GM12878 (cell line): ENCODE measurements around the gene IRF2BPL. TPM values are rescaled to one million over a fixed set of nuclear protein-coding genes. Genes with fewer than 3 reads are reported as not detected.
A peak's percentile ranks its signal among the peaks of the same experiment; 100 is the strongest.

Experiments used
- BACH1 ChIP-seq: fragments of 450-650 bp; IDR thresholded peaks from 2 replicates; pipeline ENCODE4 v1.6.1; 2017; ENCODE audit warnings: mild to moderate bottlenecking, borderline replicate concordance
- BCL11A ChIP-seq: IDR thresholded peaks from 2 replicates; pipeline ENCODE4 v1.6.1; 2011; ENCODE audit warnings: low read depth, low read length
- CBX3 ChIP-seq: fragments of 200-600 bp; sonication (generic); IDR thresholded peaks from 2 replicates; pipeline ENCODE4 v1.6.1; 2016; ENCODE audit warnings: low read depth, borderline replicate concordance
- EZH2 ChIP-seq: IDR thresholded peaks from 2 replicates; pipeline ENCODE4 v1.6.1; 2012; ENCODE audit warnings: low read depth, mild to moderate bottlenecking, control low read depth, inconsistent platforms, low read length, borderline replicate concordance; ENCODE audit not compliant: control insufficient read depth
- IKZF2 ChIP-seq, 2 experiments: fragments of 450-650 bp; IDR thresholded peaks; 2 replicates each; pipeline ENCODE4 v1.6.1; 2017; ENCODE audit warnings: mild to moderate bottlenecking in 2 of 2, moderate library complexity in 2 of 2
- JUND ChIP-seq: IDR thresholded peaks from 2 replicates; pipeline ENCODE4 v1.6.1; 2012; ENCODE audit warnings: low read depth, mild to moderate bottlenecking, low read length, improper control_type of control experiment, moderate library complexity
- MYB ChIP-seq: fragments of 150-350 bp; IDR thresholded peaks from 2 replicates; pipeline ENCODE4 v1.6.1; 2014; ENCODE audit warnings: mild to moderate bottlenecking, low read depth, low read length, borderline replicate concordance
- PAX8 ChIP-seq: fragments of 450-650 bp; IDR thresholded peaks from 2 replicates; pipeline ENCODE4 v1.6.1; 2017; ENCODE audit warnings: mild to moderate bottlenecking, moderate library complexity
- PML ChIP-seq: IDR thresholded peaks from 2 replicates; pipeline ENCODE4 v1.6.1; 2012; ENCODE audit warnings: low read length, inconsistent platforms
- RB1 ChIP-seq: fragments of 450-650 bp; formaldehyde crosslinking; IDR thresholded peaks from 2 replicates; pipeline ENCODE4 v1.6.1; 2017; ENCODE audit warnings: mild to moderate bottlenecking, borderline replicate concordance
- SIX5 ChIP-seq: IDR thresholded peaks from 2 replicates; pipeline ENCODE4 v1.6.1; 2011; ENCODE audit warnings: mild to moderate bottlenecking, low read depth, low read length, moderate library complexity; ENCODE audit not compliant: severe bottlenecking
- SREBF1 ChIP-seq: IDR thresholded peaks from 2 replicates; pipeline ENCODE4 v1.6.1; 2012; ENCODE audit warnings: mild to moderate bottlenecking, low read length
- TBL1XR1 ChIP-seq: IDR thresholded peaks from 2 replicates; pipeline ENCODE4 v1.6.1; 2012; ENCODE audit warnings: low read depth, low read length, improper control_type of control experiment
- WRNIP1 ChIP-seq: IDR thresholded peaks from 2 replicates; pipeline ENCODE4 v1.6.1; 2011; ENCODE audit warnings: low read depth, low read length, improper control_type of control experiment, borderline replicate concordance
- polyA plus RNA-seq, 11 experiments: library from polyadenylated mRNA; depleted of rRNA in 4 of 11; unstranded in 6 of 11; stranded (reverse) in 5 of 11; fragments of >200 nt; fragmentation: Nextera tagmentation in 4 of 11; fragmentation: Illumina TruSeq in 1 of 11; extraction: Ambion mirVana in 4 of 11; extraction: Trizol in 1 of 11; gene quantifications; 1 replicate in 1 of 11; 2 replicates in 10 of 11; pipeline versions ENCODE4 v1.2.1 to v1.2.3, GENCODE V29; 2011 to 2016; ENCODE audit warnings: inconsistent platforms in 2 of 11, missing spikeins in 2 of 11, low read depth in 1 of 11
- total RNA-seq, 4 experiments: library from RNA; depleted of rRNA in 3 of 4; stranded (reverse); fragments of >200 nt in 3 of 4; fragmentation: Illumina TruSeq in 1 of 4; extraction: Trizol in 1 of 4; gene quantifications; 2 replicates each; pipeline versions ENCODE4 v1.2.1 to v1.2.3, GENCODE V29; 2013 to 2021

IRF2BPL gene
- total and polyA plus RNA-seq, 10 of the 15 experiments (the other 5 are each of a cell fraction or from before 2014, with no cell fraction given): 1.2 to 34.5 (median 3.1) TPM

- no peak for TF ChIP-seq EZH2
- TF ChIP-seq WRNIP1: no peak
- no peak; the same call in 1 of the 2 replicates for TF ChIP-seq PML
- 0 out of 2 replicates have a peak, but pooled peaks have one; percentile 26 for TF ChIP-seq RB1
- TF ChIP-seq SIX5: no peak
- TF ChIP-seq TBL1XR1: no peak
- no peak for TF ChIP-seq BACH1
- TF ChIP-seq JUND: no peak
- no peak for TF ChIP-seq BCL11A
- TF ChIP-seq IKZF2 (IDR thresholded peaks at IDR 0.05): peak in 1 of 2 experiments; percentile 27
- no peak for TF ChIP-seq CBX3
- no peak for TF ChIP-seq MYB
- no peak for TF ChIP-seq SREBF1
- no peak for TF ChIP-seq PAX8
These were observed 12.5 kb upstream of the IRF2BPL start (continued) for GRCh38 chr14:77040741-77041653.
